PC-3 (cell line): Measurements from ENCODE around the gene ZNF516. TPM values are rescaled to one million over a fixed set of nuclear protein-coding genes. Genes with fewer than 3 reads are reported as not detected.

Experiments used
- ATAC-seq: fragments of 200-7000 bp; cut with Tn5 transposase; 2 replicates; pipeline ENCODE4 v1.9.1; 2020; ENCODE audit warnings: mild to moderate bottlenecking, moderate library complexity
- BruUV-seq: library from RNA; stranded (reverse); fragments of 400-500 nt; replicated peaks from 2 replicates; lab custom pipeline; 2021; lab: Mats Ljungman, UMichigan
- CTCF ChIA-PET: fragments of 300-600 bp; sonication (Branson Sonifier 250); formaldehyde crosslinking; loops from one replicate; lab custom pipeline; 2022; ENCODE audit warnings: antibody characterized with exemption; lab: Charles Lee
- POLR2A ChIA-PET: fragments of 300-600 bp; sonication (Branson Sonifier 250); formaldehyde crosslinking; loops from one replicate; lab custom pipeline; 2022; ENCODE audit warnings: antibody characterized with exemption; ENCODE audit not compliant: unreplicated experiment; lab: Charles Lee
- DNase-seq: peaks from one replicate; pipeline ENCODE4 v3.0.0-alpha.2; 2015
- H2AFZ ChIP-seq: fragments of 300-600 bp; sonication (generic); 2 replicates; pipeline ENCODE4 v1.6.0; 2016; ENCODE audit warnings: antibody characterized with exemption, low read length
- H3F3A ChIP-seq: fragments of 300-600 bp; sonication (generic); one replicate; pipeline ENCODE4 v1.6.0; 2017; ENCODE audit warnings: antibody characterized with exemption, low read length, control low read depth, mild to moderate bottlenecking; ENCODE audit not compliant: unreplicated experiment
- H3K27ac ChIP-seq: fragments of 300-600 bp; sonication (generic); 2 replicates; pipeline ENCODE4 v1.5.1; 2016; ENCODE audit warnings: mild to moderate bottlenecking, low read length
- H3K27me3 ChIP-seq: fragments of 300-600 bp; sonication (generic); 2 replicates; pipeline ENCODE4 v1.6.1; 2016; ENCODE audit warnings: low read length, mixed read lengths
- H3K36me3 ChIP-seq: fragments of 300-600 bp; sonication (generic); 2 replicates; pipeline ENCODE4 v1.6.1; 2016; ENCODE audit warnings: low read depth, mixed run types, low read length, mixed read lengths
- H3K4me1 ChIP-seq: fragments of 300-600 bp; sonication (generic); 2 replicates; pipeline ENCODE4 v1.5.1; 2016; ENCODE audit warnings: low read length; ENCODE audit not compliant: insufficient read depth
- H3K4me2 ChIP-seq: fragments of 300-600 bp; sonication (generic); 2 replicates; pipeline ENCODE4 v1.6.0; 2016; ENCODE audit warnings: low read length
- H3K4me3 ChIP-seq: fragments of 300-600 bp; sonication (generic); 2 replicates; pipeline ENCODE4 v1.5.1; 2016; ENCODE audit warnings: mild to moderate bottlenecking, low read length, mixed read lengths
- H3K79me2 ChIP-seq: fragments of 300-600 bp; sonication (generic); 2 replicates; pipeline ENCODE4 v1.6.1; 2017; ENCODE audit warnings: low read length, mixed read lengths
- H3K9ac ChIP-seq: fragments of 300-600 bp; sonication (generic); 2 replicates; pipeline ENCODE4 v1.6.0; 2016; ENCODE audit warnings: mild to moderate bottlenecking, low read length
- H3K9me2 ChIP-seq: fragments of 300-600 bp; sonication (generic); replicated peaks from 2 replicates; pipeline ENCODE4 v1.6.1; 2016; ENCODE audit warnings: mixed run types, low read length, mixed read lengths
- H3K9me3 ChIP-seq: fragments of 300-600 bp; sonication (generic); 2 replicates; pipeline ENCODE4 v1.6.1; 2016; ENCODE audit warnings: low read length, mixed read lengths
- H4K20me1 ChIP-seq: fragments of 300-600 bp; sonication (generic); 2 replicates; pipeline ENCODE4 v1.6.1; 2016; ENCODE audit warnings: low read length, mixed read lengths
- EZH2 ChIP-seq: fragments of 300-600 bp; sonication (generic); IDR thresholded peaks from one replicate; pipeline ENCODE4 v1.6.1; 2017; ENCODE audit warnings: antibody characterized with exemption, mild to moderate bottlenecking, low read length; ENCODE audit not compliant: unreplicated experiment
- EZH2phosphoT487 ChIP-seq: fragments of 300-600 bp; sonication (generic); IDR thresholded peaks from 2 replicates; pipeline ENCODE4 v1.6.1; 2018; ENCODE audit warnings: mild to moderate bottlenecking, antibody characterized with exemption, low read length, borderline replicate concordance
- intact Hi-C: fragments of 100-400 bp; cut with micrococcal nuclease; formaldehyde crosslinking; loops from 2 replicates; pipeline ENCODE4 v1.9.0; 2023
- total RNA-seq: library from RNA; depleted of rRNA; stranded (reverse); fragments of >200 nt; gene quantifications from 2 replicates; pipeline ENCODE4 v1.2.3, GENCODE V29; 2014
- TF ChIP-seq, protein P1 (sequence below): fragments of 300-600 bp; sonication (generic); conservative IDR thresholded peaks from 2 replicates; pipeline ENCODE4 v1.5.1; 2017; ENCODE audit warnings: antibody characterized with exemption, low read depth, mild to moderate bottlenecking, low read length

The ZNF516 gene
- total RNA-seq, 1 experiment from 2014 or later: 4.0 TPM

DNA sequence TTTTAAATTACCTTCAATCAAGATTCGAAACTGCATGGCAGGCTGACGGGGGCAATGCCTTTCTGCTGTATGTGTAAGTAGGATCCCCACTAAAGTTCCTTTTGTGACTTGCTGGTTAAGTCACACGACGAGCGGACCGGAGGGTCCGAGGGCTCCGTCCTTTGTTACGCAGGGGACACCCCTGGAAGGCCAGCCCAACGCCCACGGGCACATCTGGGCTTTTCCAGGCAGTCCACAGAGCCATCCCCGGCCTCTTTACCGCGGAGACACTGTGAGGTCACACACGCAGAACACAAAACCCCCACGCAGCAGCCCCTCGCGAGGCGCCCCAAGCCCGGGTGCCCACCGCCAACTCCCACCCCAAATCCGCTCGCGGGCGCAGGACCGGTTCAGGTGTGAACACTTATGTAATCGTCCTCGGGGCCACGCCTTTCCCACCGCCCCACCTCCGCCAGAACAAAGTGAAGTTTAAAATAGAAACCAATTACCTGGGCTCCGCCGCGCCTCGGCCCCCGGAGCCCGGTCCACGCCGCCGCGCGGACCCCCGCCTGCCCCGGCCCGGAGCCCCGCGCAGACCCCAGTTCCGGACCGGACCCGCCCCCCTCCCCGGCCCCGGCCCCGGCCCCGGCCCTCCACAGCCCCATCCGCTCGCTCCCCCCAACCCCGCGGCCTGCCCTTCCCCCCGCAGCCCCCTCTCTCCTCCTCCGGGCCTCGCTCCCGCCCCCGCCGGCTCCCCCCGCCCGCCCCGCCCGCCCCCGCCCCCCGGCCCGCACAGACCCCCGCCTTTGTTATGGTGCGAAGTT lies 4.2 kb downstream of the ZNF516 start:
- no peaks in the 10 kb centered on the region for H3K9me3 ChIP-seq
- intact Hi-C loops: loop anchor here (5.0 kb wide), 1 partner anchor 39 kb away; no protein-coding TSS in a partner anchor
- POLR2A ChIA-PET: no interaction called here

DNA sequence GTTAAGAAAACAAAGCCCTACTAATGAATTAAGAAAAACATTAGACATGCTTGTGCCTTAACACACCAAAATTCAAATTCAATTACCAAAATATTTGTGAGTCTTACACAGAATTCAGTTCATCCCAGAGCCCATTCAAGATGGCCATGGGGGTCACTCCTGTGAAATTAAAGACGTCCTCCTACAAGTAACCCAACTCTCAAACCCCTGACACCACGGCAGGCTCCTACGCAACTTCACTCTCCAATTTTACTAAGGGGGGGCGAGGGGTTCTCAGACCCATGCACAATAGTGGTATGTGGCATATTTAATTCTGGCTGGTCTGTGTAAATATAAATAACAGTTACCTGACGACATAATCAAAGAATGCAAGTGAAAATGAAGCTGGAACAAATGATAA lies 5.0 kb downstream of the ZNF516 start:
- Histone ChIP-seq H2AFZ (no peak overlapping the region), H3K4me1 (no peaks in the 10 kb centered on the region), H3K27ac (no peak overlapping the region), H3F3A (no peaks in the 10 kb centered on the region), H3K4me3 (no peak overlapping the region; the same call in 1 of the 2 replicates), H3K9ac (no peak overlapping the region), H3K36me3 (no peaks in the 10 kb centered on the region), H4K20me1 (no peaks in the 10 kb centered on the region), H3K4me2 (no peak overlapping the region), H3K9me2 (no peaks in the 10 kb centered on the region), H3K79me2 (no peaks in the 10 kb centered on the region), H3K9me3 (no peaks in the 10 kb centered on the region), H3K27me3 (peaks cover 84% of the 10 kb centered on the region)
- no peak for ATAC-seq
- no peak for TF ChIP-seq EZH2
- TF ChIP-seq EZH2phosphoT487: no peak
- TF ChIP-seq, protein P1, sequence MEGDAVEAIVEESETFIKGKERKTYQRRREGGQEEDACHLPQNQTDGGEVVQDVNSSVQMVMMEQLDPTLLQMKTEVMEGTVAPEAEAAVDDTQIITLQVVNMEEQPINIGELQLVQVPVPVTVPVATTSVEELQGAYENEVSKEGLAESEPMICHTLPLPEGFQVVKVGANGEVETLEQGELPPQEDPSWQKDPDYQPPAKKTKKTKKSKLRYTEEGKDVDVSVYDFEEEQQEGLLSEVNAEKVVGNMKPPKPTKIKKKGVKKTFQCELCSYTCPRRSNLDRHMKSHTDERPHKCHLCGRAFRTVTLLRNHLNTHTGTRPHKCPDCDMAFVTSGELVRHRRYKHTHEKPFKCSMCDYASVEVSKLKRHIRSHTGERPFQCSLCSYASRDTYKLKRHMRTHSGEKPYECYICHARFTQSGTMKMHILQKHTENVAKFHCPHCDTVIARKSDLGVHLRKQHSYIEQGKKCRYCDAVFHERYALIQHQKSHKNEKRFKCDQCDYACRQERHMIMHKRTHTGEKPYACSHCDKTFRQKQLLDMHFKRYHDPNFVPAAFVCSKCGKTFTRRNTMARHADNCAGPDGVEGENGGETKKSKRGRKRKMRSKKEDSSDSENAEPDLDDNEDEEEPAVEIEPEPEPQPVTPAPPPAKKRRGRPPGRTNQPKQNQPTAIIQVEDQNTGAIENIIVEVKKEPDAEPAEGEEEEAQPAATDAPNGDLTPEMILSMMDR: no peak
- no peak for DNase-seq
- POLR2A ChIA-PET: no interaction called here
- intact Hi-C loops: loop anchor here (5.0 kb wide), 1 partner anchor 38 kb away; no protein-coding TSS in a partner anchor
- no TSS peak for BruUV-seq
- CTCF ChIA-PET: no interaction called here

More for the DNA sequence above, 4.2 kb downstream of the ZNF516 start:
- H3K4me2 ChIP-seq: peak overlapping the region; percentile 76
- no peaks in the 10 kb centered on the region for H3F3A ChIP-seq
- peak overlapping the region; percentile 49 for H2AFZ ChIP-seq
- peak overlapping the region; percentile 55 for H3K4me3 ChIP-seq
- peaks cover 84% of the 10 kb centered on the region for H3K27me3 ChIP-seq
- TF ChIP-seq, protein P1: no peak
- no peak for TF ChIP-seq EZH2
- no peak for TF ChIP-seq EZH2phosphoT487
- no peaks in the 10 kb centered on the region for H3K9me2 ChIP-seq
- 0 out of 2 replicates have a peak, but pooled peaks have one; percentile 8 for ATAC-seq
- no TSS peak for BruUV-seq
- no peaks in the 10 kb centered on the region for H3K79me2 ChIP-seq
- CTCF ChIA-PET: no interaction called here
- H3K9ac ChIP-seq: no peak overlapping the region
- H3K36me3 ChIP-seq: no peaks in the 10 kb centered on the region
- no peak overlapping the region for H3K27ac ChIP-seq
- no peaks in the 10 kb centered on the region for H3K4me1 ChIP-seq
- no peak for DNase-seq
- H4K20me1 ChIP-seq: no peaks in the 10 kb centered on the region

DNA sequence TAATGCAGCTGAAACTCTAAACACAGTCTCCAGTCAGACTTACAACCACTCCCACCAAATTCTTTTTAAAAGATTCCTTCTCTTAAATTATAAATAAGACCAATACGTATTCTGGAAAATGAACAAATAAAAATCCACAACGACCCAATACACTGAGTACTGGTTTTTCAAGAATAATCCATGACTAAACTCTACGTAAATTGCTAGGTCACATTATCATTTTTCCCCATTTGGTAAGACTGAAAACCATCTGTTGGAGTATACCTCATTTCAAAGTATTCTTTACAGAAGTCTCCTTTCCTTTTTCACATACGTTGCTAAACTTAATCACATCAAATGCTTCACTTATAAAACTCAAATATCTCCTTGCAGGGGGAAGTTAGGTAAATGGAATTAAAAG lies 6.0 kb downstream of the ZNF516 start:
- Histone ChIP-seq H3K4me2 (no peak overlapping the region), H3K79me2 (no peaks in the 10 kb centered on the region), H3K4me3 (no peak overlapping the region), H3F3A (no peaks in the 10 kb centered on the region), H3K9me3 (no peaks in the 10 kb centered on the region), H3K4me1 (no peaks in the 10 kb centered on the region), H3K9me2 (no peaks in the 10 kb centered on the region), H2AFZ (no peak overlapping the region), H3K27me3 (peaks cover 86% of the 10 kb centered on the region), H3K36me3 (no peaks in the 10 kb centered on the region), H3K27ac (no peak overlapping the region), H4K20me1 (no peaks in the 10 kb centered on the region), H3K9ac (no peak overlapping the region)
- no peak for ATAC-seq
- ChIA-PET CTCF (no interaction called here), POLR2A (interaction anchor here (0.7 kb wide), 1 partner anchor 45 kb away, joined by 3 read pairs; no protein-coding TSS in a partner anchor)
- intact Hi-C loops: no loop called here
- no peak for TF ChIP-seq EZH2phosphoT487
- TF ChIP-seq, protein P1: no peak
- no peak for TF ChIP-seq EZH2
- BruUV-seq: no TSS peak
- no peak for DNase-seq
